Peyer's patch (tissue), 4 donors: ENCODE results near the gene THADA. TPM values are rescaled to one million over a fixed set of nuclear protein-coding genes. Genes with fewer than 3 reads are reported as not detected.

Source experiments
- DNase-seq, 3 donors: peaks; one replicate each; pipeline ENCODE4 v3.0.0-alpha.2; 2017 to 2019
- H3K27ac ChIP-seq, 4 donors: fragments of 200-600 bp; sonication (generic); one replicate each; pipeline ENCODE4 v1.5.1; 2016 to 2019
- H3K27me3 ChIP-seq, 2 donors: fragments of 200-600 bp; sonication (generic); one replicate each; pipeline ENCODE4 v1.5.1; 2019
- H3K36me3 ChIP-seq, 3 donors: fragments of 200-600 bp; sonication (generic); one replicate each; pipeline ENCODE4 v1.5.1; 2016 to 2019
- H3K4me1 ChIP-seq, 4 donors: fragments of 200-600 bp; sonication (generic); one replicate each; pipeline ENCODE4 v1.5.1; 2016 to 2019
- H3K4me3 ChIP-seq, 4 donors: fragments of 200-600 bp; sonication (generic); 1 replicate in 3 of 4; 2 replicates in 1 of 4; pipeline ENCODE4 v1.5.1; 2016 to 2019; ENCODE audit warnings: mild to moderate bottlenecking in 1 of 4
- H3K9me3 ChIP-seq, 4 donors: fragments of 200-600 bp; sonication (generic); one replicate each; pipeline ENCODE4 v1.5.1; 2016 to 2019; ENCODE audit warnings: mild to moderate bottlenecking in 1 of 4
- CTCF ChIP-seq, 6 experiments: fragments of 450-650 bp in 4 of 6; fragments of 200-600 bp in 2 of 6; sonication (generic) in 1 of 6; IDR thresholded peaks; one replicate each; pipeline ENCODE4 v1.5.1; 2017 to 2019; ENCODE audit warnings: antibody characterized with exemption in 6 of 6, mild to moderate bottlenecking in 3 of 6, moderate library complexity in 1 of 6
- POLR2A ChIP-seq, 2 donors: fragments of 450-650 bp; IDR thresholded peaks; one replicate each; pipeline ENCODE4 v1.5.1; 2017; ENCODE audit warnings: antibody characterized with exemption in 2 of 2, mild to moderate bottlenecking in 2 of 2, moderate library complexity in 2 of 2
- total RNA-seq, 4 donors: library from RNA; depleted of rRNA; stranded (reverse); fragments of >200 nt; gene quantifications; one replicate each; pipeline ENCODE4 v1.1.0, GENCODE V29; 2016

Gene THADA
- total RNA-seq, 4 donors from 2014 or later, result 19.3 to 76.7 (median 26.3) TPM

- H3K27ac ChIP-seq, result no peak overlapping the region
- no peaks in the 10 kb centered on the region for H3K36me3 ChIP-seq
- H3K4me3 ChIP-seq, result no peak overlapping the region
- no peak for DNase-seq
- TF ChIP-seq POLR2A (IDR thresholded peaks at IDR 0.05) (no peak), CTCF (IDR thresholded peaks at IDR 0.05) (no peak)
- no peaks in the 10 kb centered on the region for H3K4me1 ChIP-seq
- H3K9me3 ChIP-seq, result no peaks in the 10 kb centered on the region
- no peaks in the 10 kb centered on the region for H3K27me3 ChIP-seq
Observed at GRCh38 chr2:43443282-43443681, 152.6 kb downstream of the THADA start.

- H3K4me1 ChIP-seq, result peaks cover 0 to 3% (median 0%) of the 10 kb centered on the region in 4 donors
- no peaks in the 10 kb centered on the region for H3K9me3 ChIP-seq
- peak overlapping the region in 1 of 4 donors; percentile 27 for H3K27ac ChIP-seq
- H3K4me3 ChIP-seq, result no peak overlapping the region
- H3K36me3 ChIP-seq, result no peaks in the 10 kb centered on the region
- TF ChIP-seq CTCF (IDR thresholded peaks at IDR 0.05) (no peak), POLR2A (IDR thresholded peaks at IDR 0.05) (no peak)
- no peak for DNase-seq
- no peaks in the 10 kb centered on the region for H3K27me3 ChIP-seq
Observed at GRCh38 chr2:43441195-43441594, 154.6 kb downstream of the THADA start.

GRCh38 chr2:43438858-43439655 lies 156.8 kb downstream of the THADA start:
- peak overlapping the region in 3 of 4 donors; percentile 37 to 64 (median 51) for H3K27ac ChIP-seq
- H3K27me3 ChIP-seq, result no peaks in the 10 kb centered on the region
- TF ChIP-seq POLR2A (IDR thresholded peaks at IDR 0.05) (no peak), CTCF (IDR thresholded peaks at IDR 0.05) (peak in 1 of 6 experiments; percentile 2)
- no peaks in the 10 kb centered on the region for H3K9me3 ChIP-seq
- no peak for DNase-seq
- H3K36me3 ChIP-seq, result no peaks in the 10 kb centered on the region
- peaks cover 0 to 3% (median 0%) of the 10 kb centered on the region in 4 donors for H3K4me1 ChIP-seq
- H3K4me3 ChIP-seq, result peak overlapping the region in 2 of 4 donors; percentile 26 to 32

- Histone ChIP-seq H3K36me3 (no peaks in the 10 kb centered on the region), H3K27me3 (no peaks in the 10 kb centered on the region), H3K9me3 (no peaks in the 10 kb centered on the region), H3K4me1 (peaks cover 0 to 3% (median 0%) of the 10 kb centered on the region in 4 donors), H3K4me3 (no peak overlapping the region), H3K27ac (peak overlapping the region in 3 of 4 donors; percentile 37 to 64 (median 51))
- DNase-seq, result no peak
- peak in 3 of 6 experiments; percentile 3 to 21 (median 6) for TF ChIP-seq CTCF (IDR thresholded peaks at IDR 0.05)
- TF ChIP-seq POLR2A (IDR thresholded peaks at IDR 0.05), result no peak
Observed at GRCh38 chr2:43438342-43438741, 157.5 kb downstream of the THADA start.

- H3K9me3 ChIP-seq, result no peaks in the 10 kb centered on the region
- no peak overlapping the region for H3K4me3 ChIP-seq
- peaks cover 0 to 3% (median 0%) of the 10 kb centered on the region in 4 donors for H3K4me1 ChIP-seq
- TF ChIP-seq CTCF (IDR thresholded peaks at IDR 0.05) (no peak), POLR2A (IDR thresholded peaks at IDR 0.05) (no peak)
- no peaks in the 10 kb centered on the region for H3K27me3 ChIP-seq
- DNase-seq, result no peak
- H3K27ac ChIP-seq, result no peak overlapping the region
- no peaks in the 10 kb centered on the region for H3K36me3 ChIP-seq
Observed at GRCh38 chr2:43437363-43437762, 158.5 kb downstream of the THADA start.
